Hypothalamus (tissue), 51 donors: ENCODE data around the gene L3MBTL1.

ENCODE experiments used
- DNase-seq, 51 donors: peaks; one replicate each; lab custom pipeline; 2025; lab: John Stamatoyannopoulos, UW

Gene L3MBTL1

GRCh38 chr20:43554369-43554768 lies 46.9 kb downstream of the L3MBTL1 start:
- no peak for DNase-seq

GRCh38 chr20:43558412-43559146 lies 51.1 kb downstream of the L3MBTL1 start, which contains the start of gene SGK2:
SGK2 (plus strand) TSS chr20:43559027; CDS start chr20:43566496, 7,469 bp downstream.
- DNase-seq: peak in 1 of 51 donors; percentile 5

- no peak for DNase-seq
Measured at GRCh38 chr20:43559147-43559987, 51.9 kb downstream of the L3MBTL1 start.

- DNase-seq: no peak
Measured at GRCh38 chr20:43560974-43561373, 53.5 kb downstream of the L3MBTL1 start.

- DNase-seq: peak in 1 of 51 donors; percentile 1
Measured at GRCh38 chr20:43563429-43563828, 55.9 kb downstream of the L3MBTL1 start.

- peak in 1 of 51 donors; percentile 3 for DNase-seq
Measured at GRCh38 chr20:43563991-43564390, 56.5 kb downstream of the L3MBTL1 start.

- DNase-seq: peak in 1 of 51 donors; percentile 41
Measured at GRCh38 chr20:43564455-43564854, 57.0 kb downstream of the L3MBTL1 start.

GRCh38 chr20:43564993-43565757 lies 57.7 kb downstream of the L3MBTL1 start:
- peak in 43 of 51 donors; percentile 14 to 86 (median 53) for DNase-seq

GRCh38 chr20:43565758-43566104 lies 58.2 kb downstream of the L3MBTL1 start:
- peak in 9 of 51 donors; percentile 7 to 50 (median 18) for DNase-seq

GRCh38 chr20:43567477-43567876 lies 60.0 kb downstream of the L3MBTL1 start:
- DNase-seq: no peak

GRCh38 chr20:43568706-43569105 lies 61.2 kb downstream of the L3MBTL1 start:
- DNase-seq: no peak

GRCh38 chr20:43569282-43569681 lies 61.8 kb downstream of the L3MBTL1 start:
- no peak for DNase-seq

GRCh38 chr20:43570496-43570895 lies 63.0 kb downstream of the L3MBTL1 start:
- DNase-seq: no peak

GRCh38 chr20:43571310-43571709 lies 63.8 kb downstream of the L3MBTL1 start:
- DNase-seq: no peak

- DNase-seq: no peak
Measured at GRCh38 chr20:43571771-43572170, 64.3 kb downstream of the L3MBTL1 start.

- DNase-seq: no peak
Measured at GRCh38 chr20:43572891-43573290, 65.4 kb downstream of the L3MBTL1 start.

- DNase-seq: no peak
Measured at GRCh38 chr20:43576108-43576507, 68.6 kb downstream of the L3MBTL1 start.

- DNase-seq: no peak
Measured at GRCh38 chr20:43579861-43580793, 72.6 kb downstream of the L3MBTL1 start.

- DNase-seq: no peak
Measured at GRCh38 chr20:43583133-43583864, 75.8 kb downstream of the L3MBTL1 start.
